ENCODE data around the gene KAT6B. TPM values are rescaled to one million over a fixed set of nuclear protein-coding genes. Genes with fewer than 3 reads are reported as not detected.

KAT6B gene
- total RNA-seq, 1 donor: 26.3 TPM

- H3K4me3 ChIP-seq (ENCODE audit: low read depth, low read length): no peak overlapping the region
- no peak for DNase-seq (ENCODE audit: low read depth)
- TF ChIP-seq CTCF (IDR thresholded peaks at IDR 0.05; ENCODE audit: insufficient read depth, low read depth, low read length): no peak
Observed at GRCh38 chr10:74982634-74982982, 156.2 kb downstream of the KAT6B start.

- no peak overlapping the region for H3K4me3 ChIP-seq (ENCODE audit: low read depth, low read length)
- no peak for TF ChIP-seq CTCF (IDR thresholded peaks at IDR 0.05; ENCODE audit: insufficient read depth, low read depth, low read length)
- DNase-seq (ENCODE audit: low read depth): no peak
Observed at GRCh38 chr10:74983383-74983782, 157.0 kb downstream of the KAT6B start.

DNA sequence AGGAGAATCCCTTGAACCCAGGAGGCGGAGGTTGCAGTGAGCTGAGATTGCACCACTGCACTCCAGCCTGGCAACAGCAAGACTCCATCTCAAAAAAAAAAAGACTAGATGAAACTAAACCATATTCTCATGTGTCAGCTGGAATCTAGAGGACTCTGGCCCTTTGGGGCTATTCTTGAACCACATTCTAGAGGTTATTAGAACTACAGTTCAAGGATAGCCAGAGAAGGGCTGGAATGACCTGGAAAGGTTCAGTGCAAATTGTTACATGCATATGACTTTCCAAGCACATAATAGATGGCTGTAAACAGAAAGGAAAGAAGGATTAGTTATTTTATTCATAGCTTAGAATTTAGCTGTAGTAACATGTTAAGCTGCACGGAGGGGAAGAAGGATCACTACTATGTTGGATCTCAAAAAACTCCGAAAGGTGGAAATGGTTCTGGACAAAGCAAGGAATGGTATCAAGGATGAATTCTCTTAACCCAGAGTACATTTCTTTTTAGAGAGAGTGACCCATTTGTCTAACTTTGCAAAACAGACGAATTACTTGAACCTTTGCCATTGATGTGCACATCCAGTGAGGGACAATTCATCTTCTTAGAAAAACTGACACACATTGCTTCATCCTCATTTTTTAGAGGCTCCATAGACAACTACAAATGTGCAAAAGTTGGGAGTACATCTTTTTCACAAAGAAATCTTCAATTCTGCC, 161.1 kb downstream of the KAT6B start:
- H3K4me3 ChIP-seq (ENCODE audit: low read depth, low read length): no peak overlapping the region
- peak; percentile 48 for DNase-seq (ENCODE audit: low read depth)
- no peak for TF ChIP-seq CTCF (IDR thresholded peaks at IDR 0.05; ENCODE audit: insufficient read depth, low read depth, low read length)

DNA sequence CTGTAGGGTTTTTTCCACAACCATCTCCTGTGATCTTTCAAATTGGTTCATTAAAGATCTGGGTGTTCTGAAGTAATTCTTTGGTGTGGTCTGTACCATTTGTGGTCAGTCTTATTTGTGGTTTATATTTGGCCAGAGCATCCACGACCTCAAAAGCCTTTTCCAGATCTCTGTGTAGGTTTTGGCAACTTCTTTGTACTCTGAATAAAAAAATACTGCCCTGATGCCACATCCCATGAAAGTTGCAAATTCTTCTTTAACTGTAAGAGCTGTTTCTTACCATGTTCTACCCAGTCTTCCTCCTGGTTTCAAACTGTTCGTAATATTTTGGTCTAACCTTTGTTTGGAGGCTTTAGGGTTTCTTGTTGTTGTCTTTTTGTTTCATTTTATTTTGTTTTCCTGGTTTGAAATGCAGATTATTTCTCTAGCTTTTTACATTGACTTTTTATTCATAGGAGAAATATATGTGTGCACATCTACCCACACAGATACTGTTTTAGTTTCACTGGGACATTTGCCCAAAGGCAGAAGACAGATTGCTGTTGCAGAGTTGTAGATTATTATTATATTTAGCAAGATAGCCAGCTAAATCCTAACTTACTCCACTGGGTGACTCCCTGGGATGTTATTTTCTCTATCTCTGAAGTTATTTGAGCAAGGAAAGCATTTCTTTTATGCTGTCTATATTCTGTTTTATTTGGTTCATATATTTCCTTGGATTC, 161.8 kb downstream of the KAT6B start:
- no peak for DNase-seq (ENCODE audit: low read depth)
- no peak overlapping the region for H3K4me3 ChIP-seq (ENCODE audit: low read depth, low read length)
- TF ChIP-seq CTCF (IDR thresholded peaks at IDR 0.05; ENCODE audit: insufficient read depth, low read depth, low read length): no peak

DNA sequence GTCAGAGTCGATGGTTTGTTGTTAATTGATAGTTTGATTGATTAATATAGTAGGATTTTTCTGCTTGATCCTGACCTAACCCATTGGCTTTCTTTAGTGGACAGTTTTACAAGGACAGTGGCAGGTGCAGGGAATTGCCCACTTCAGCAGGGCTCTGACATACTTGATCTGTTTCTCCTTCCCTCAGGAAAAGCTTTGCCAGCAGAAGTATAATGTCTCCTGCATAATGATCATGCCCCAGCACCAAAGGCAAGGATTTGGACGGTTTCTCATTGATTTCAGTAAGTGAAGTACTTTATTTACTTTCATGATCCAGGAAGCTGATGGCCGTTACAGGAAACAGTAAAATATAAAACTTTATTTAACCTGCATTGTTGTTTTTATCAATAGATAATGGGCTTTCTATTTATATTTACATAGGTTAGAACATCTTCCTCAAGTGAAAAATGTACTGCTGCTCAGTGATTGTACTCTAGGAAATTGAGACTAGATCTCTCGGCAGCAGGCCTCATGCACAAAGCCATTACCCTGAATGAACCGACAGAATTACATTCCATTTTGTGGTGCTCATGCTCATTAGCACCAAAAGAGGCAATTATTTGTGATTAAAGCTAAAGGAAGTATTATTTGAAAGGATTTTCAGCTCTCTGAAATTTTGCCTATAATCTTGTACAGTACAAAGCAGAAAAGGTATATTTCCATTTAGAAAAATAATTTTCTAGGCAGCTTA, 162.6 kb downstream of the KAT6B start:
- no peak for DNase-seq (ENCODE audit: low read depth)
- H3K4me3 ChIP-seq (ENCODE audit: low read depth, low read length): no peak overlapping the region
- TF ChIP-seq CTCF (IDR thresholded peaks at IDR 0.05; ENCODE audit: insufficient read depth, low read depth, low read length): no peak

DNA sequence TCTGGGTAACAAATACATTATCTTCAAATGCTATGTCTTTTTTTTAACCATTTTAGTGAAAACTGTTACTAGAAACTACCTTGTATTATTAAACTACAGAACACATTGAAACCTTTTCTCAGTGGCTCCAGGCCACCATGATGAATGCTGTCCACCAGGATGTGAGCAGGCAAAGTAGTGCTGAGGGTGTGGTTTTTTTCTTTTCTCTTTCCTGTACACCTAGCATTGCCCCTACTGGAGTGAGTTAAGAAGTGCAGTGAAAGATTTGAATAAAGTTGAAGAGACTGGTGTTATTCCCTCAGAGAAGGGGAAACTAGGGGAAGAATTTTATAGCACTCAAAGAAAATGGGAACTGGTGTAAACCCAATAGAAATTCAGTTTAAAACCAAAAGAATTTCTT, 165.0 kb downstream of the KAT6B start:
- peak; percentile 55 for TF ChIP-seq CTCF (IDR thresholded peaks at IDR 0.05; ENCODE audit: insufficient read depth, low read depth, low read length)
- DNase-seq (ENCODE audit: low read depth): no peak
- H3K4me3 ChIP-seq (ENCODE audit: low read depth, low read length): no peak overlapping the region
